Measurements from ENCODE around the gene D2HGDH. TPM values are rescaled to one million over a fixed set of nuclear protein-coding genes. Genes with fewer than 3 reads are reported as not detected.

D2HGDH gene
- polyA plus RNA-seq, 1 experiment: 16.1 TPM

DNA sequence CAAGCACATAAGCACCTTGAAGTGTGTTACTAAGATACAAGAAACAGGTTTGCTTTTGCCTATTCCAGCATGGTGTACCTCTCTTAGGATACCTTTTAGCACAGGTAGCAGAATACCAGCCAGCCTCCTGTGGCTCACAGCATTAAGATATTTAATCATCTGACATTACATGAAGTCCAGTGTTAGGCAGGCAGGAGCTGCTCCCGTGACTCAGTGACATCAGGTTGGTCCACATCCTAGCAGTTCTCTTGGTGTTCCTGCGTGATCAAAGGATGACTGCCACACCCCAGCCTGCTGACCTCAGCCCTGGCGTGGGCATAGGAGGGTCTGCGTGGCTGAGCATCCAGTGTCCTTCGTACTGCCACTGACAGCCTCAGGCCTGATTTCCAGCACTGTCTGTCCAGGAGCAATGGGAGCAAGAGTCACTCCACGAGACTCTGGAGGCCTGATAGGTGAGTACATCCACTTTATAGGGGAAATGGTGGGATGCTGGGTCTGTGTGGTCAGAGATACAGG is 44.2 kb upstream of the D2HGDH start:
- POLR2A ChIA-PET: no interaction called here
- CTCF ChIA-PET: no interaction called here
- H3K27me3 ChIP-seq (ENCODE audit: control insufficient read depth, insufficient read depth, low read length): no peaks in the 10 kb centered on the region
- TF ChIP-seq, protein P1, sequence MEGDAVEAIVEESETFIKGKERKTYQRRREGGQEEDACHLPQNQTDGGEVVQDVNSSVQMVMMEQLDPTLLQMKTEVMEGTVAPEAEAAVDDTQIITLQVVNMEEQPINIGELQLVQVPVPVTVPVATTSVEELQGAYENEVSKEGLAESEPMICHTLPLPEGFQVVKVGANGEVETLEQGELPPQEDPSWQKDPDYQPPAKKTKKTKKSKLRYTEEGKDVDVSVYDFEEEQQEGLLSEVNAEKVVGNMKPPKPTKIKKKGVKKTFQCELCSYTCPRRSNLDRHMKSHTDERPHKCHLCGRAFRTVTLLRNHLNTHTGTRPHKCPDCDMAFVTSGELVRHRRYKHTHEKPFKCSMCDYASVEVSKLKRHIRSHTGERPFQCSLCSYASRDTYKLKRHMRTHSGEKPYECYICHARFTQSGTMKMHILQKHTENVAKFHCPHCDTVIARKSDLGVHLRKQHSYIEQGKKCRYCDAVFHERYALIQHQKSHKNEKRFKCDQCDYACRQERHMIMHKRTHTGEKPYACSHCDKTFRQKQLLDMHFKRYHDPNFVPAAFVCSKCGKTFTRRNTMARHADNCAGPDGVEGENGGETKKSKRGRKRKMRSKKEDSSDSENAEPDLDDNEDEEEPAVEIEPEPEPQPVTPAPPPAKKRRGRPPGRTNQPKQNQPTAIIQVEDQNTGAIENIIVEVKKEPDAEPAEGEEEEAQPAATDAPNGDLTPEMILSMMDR (IDR thresholded peaks at IDR 0.05; ENCODE audit: insufficient read depth, low read depth, low read length): no peak
- peaks cover 13% of the 10 kb centered on the region for H3K36me3 ChIP-seq (ENCODE audit: control insufficient read depth, insufficient read depth, low read length)
- no peak overlapping the region for H3K4me3 ChIP-seq (ENCODE audit: low read depth, low read length)
- no peak for DNase-seq (ENCODE audit: low read depth)

DNA sequence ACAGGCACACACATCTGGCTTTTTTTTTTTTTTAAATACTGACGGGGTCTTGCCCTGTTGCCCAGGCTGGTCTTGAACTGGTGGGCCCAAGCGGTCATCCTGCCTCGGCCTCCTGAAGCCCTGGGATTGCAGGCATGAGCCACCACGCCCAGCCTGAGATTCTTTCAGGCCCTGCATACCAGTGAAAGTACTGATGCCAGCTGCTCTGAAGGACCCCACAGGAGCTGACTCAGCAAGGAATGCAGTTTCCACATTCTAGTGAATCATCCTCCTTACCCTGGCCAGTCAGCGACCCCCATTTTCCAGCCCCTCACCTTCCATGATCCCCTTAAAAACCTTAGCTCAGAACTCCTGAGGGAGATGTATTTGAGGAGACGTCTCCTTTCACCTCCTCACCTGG is 42.0 kb upstream of the D2HGDH start:
- no peaks in the 10 kb centered on the region for H3K27me3 ChIP-seq (ENCODE audit: control insufficient read depth, insufficient read depth, low read length)
- H3K4me3 ChIP-seq (ENCODE audit: low read depth, low read length): no peak overlapping the region
- peak; percentile 9 for DNase-seq (ENCODE audit: low read depth)
- ChIA-PET CTCF (interaction anchor here (0.5 to 1.9 kb wide), 2 partner anchors 10 to 20 kb away, joined by 3 to 10 read pairs; partner anchors contain the start of gene ING5), POLR2A (interaction anchor here (0.7 kb wide), 1 partner anchor 10 kb away, joined by 7 read pairs; the partner anchor contains the start of gene ING5)
- TF ChIP-seq, protein P1 (IDR thresholded peaks at IDR 0.05; ENCODE audit: insufficient read depth, low read depth, low read length): no peak
- H3K36me3 ChIP-seq (ENCODE audit: control insufficient read depth, insufficient read depth, low read length): peaks cover 15% of the 10 kb centered on the region

DNA sequence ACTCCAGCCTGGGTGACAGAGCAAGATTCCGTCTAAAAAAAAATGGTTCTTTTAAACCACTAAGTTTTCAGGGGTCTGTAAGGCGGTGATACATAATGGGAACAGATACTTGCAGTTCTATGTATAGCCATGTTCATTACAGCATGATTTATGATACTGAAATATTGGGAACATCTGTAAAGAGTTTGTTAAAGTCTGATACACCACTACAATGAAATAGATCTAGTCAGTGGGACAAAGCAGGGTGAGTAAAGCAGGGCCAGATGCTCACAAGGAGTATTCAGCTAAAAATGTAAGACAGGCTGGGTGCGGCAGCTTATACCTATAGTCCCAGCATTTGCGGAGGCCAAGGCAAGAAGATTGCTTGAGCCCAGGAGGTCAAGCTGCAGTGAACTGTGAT is 38.8 kb upstream of the D2HGDH start:
- no peak overlapping the region for H3K4me3 ChIP-seq (ENCODE audit: low read depth, low read length)
- DNase-seq (ENCODE audit: low read depth): no peak
- no peaks in the 10 kb centered on the region for H3K27me3 ChIP-seq (ENCODE audit: control insufficient read depth, insufficient read depth, low read length)
- ChIA-PET POLR2A (no interaction called here), CTCF (no interaction called here)
- peaks cover 8% of the 10 kb centered on the region for H3K36me3 ChIP-seq (ENCODE audit: control insufficient read depth, insufficient read depth, low read length)
- TF ChIP-seq, protein P1 (IDR thresholded peaks at IDR 0.05; ENCODE audit: insufficient read depth, low read depth, low read length): no peak

DNA sequence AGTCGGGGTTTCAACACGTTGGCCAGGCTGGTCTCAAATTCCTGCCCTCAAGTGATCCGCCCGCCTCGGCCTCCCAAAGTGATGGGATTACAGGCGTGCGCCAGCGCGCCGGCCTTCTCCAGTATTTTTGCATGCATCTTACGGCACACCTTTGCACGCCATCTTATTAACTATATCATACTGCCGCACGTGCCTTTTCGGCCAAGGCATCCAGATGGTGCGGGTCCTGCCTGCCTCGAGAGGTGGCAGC is 33.4 kb upstream of the D2HGDH start:
- Histone ChIP-seq H3K27me3 (ENCODE audit: control insufficient read depth, insufficient read depth, low read length) (no peaks in the 10 kb centered on the region), H3K36me3 (ENCODE audit: control insufficient read depth, insufficient read depth, low read length) (no peaks in the 10 kb centered on the region), H3K4me3 (ENCODE audit: low read depth, low read length) (peak overlapping the region; percentile 87)
- ChIA-PET POLR2A (no interaction called here), CTCF (interaction anchor here (0.6 to 1.5 kb wide), 2 partner anchors 25 to 618 kb away, joined by 3 to 5 read pairs; no protein-coding TSS in a partner anchor)
- TF ChIP-seq, protein P1 (IDR thresholded peaks at IDR 0.05; ENCODE audit: insufficient read depth, low read depth, low read length): peak; percentile 52
- DNase-seq (ENCODE audit: low read depth): no peak

DNA sequence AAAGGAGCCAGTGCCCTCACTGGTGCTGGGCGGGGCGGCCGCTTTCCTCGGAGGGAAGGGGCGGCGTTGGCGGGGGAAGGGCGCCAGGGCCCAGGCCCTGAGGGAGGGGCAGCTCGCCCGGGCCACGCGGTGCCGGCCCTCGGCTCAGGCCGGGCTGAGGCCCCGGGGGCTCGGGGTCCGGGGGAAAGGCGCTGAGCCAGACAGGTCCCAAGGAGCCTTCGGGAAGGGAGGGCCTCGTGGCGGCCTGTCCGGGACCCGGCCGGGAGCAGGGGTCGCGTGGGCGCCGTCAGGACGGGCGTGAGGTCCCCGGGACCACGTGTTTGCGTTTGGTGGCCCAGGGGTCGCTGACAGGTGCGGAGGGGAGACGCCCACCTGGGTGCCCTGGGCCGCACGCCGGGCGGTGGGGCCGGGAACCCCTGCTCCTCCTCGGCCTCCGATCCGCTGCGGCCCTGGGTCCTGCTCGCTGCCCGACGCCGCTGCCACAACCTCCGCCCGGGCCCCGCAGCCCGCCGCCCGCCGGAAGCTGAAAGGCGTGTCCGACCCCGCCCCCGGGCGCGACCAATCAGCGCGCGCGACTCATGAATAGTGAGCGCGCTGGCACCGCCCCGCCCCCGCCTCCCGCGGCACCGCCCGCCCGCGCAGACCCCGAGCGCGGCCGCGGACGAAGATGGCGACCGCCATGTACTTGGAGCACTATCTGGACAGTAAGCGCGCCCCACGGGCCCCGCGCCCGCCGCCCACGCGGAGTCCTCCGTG is 32.9 kb upstream of the D2HGDH start, which contains the start of gene ING5:
Gene ING5, plus strand, starts transcription at position 641 of the 756 bp plus-strand sequence. Its CDS starts 27 bp downstream, at position 668.
- H3K27me3 ChIP-seq (ENCODE audit: control insufficient read depth, insufficient read depth, low read length): no peaks in the 10 kb centered on the region
- peak; percentile 35 for DNase-seq (ENCODE audit: low read depth)
- peak within 1 kb of the TSS; percentile 87 for H3K4me3 ChIP-seq (ENCODE audit: low read depth, low read length)
- H3K36me3 ChIP-seq (ENCODE audit: control insufficient read depth, insufficient read depth, low read length): no peaks in the 10 kb centered on the region; the same call in 1 of the 2 replicates
- CTCF ChIA-PET: interaction anchor here (0.9 to 3.4 kb wide), 10 partner anchors 9 to 33 kb away, joined by 3 to 18 read pairs (median 6); partner anchors contain the start of gene D2HGDH
- TF ChIP-seq, protein P1 (IDR thresholded peaks at IDR 0.05; ENCODE audit: insufficient read depth, low read depth, low read length): no peak
- POLR2A ChIA-PET: interaction anchor here (0.5 to 0.6 kb wide), 2 partner anchors 10 to 15 kb away, joined by 5 to 7 read pairs; partner anchors contain the start of gene DTYMK

All from BJ (cell line).